PC-3 (cell line): ENCODE results near the gene TGM5. TPM values are rescaled to one million over a fixed set of nuclear protein-coding genes. Genes with fewer than 3 reads are reported as not detected.

Experiments used
- ATAC-seq: fragments of 200-7000 bp; cut with Tn5 transposase; 2 replicates; pipeline ENCODE4 v1.9.1; 2020; ENCODE audit warnings: mild to moderate bottlenecking, moderate library complexity
- BruUV-seq: library from RNA; stranded (reverse); fragments of 400-500 nt; replicated peaks from 2 replicates; lab custom pipeline; 2021; lab: Mats Ljungman, UMichigan
- CTCF ChIA-PET: fragments of 300-600 bp; sonication (Branson Sonifier 250); formaldehyde crosslinking; loops from one replicate; lab custom pipeline; 2022; ENCODE audit warnings: antibody characterized with exemption; lab: Charles Lee
- POLR2A ChIA-PET: fragments of 300-600 bp; sonication (Branson Sonifier 250); formaldehyde crosslinking; loops from one replicate; lab custom pipeline; 2022; ENCODE audit warnings: antibody characterized with exemption; ENCODE audit not compliant: unreplicated experiment; lab: Charles Lee
- DNase-seq: peaks from one replicate; pipeline ENCODE4 v3.0.0-alpha.2; 2015
- H2AFZ ChIP-seq: fragments of 300-600 bp; sonication (generic); 2 replicates; pipeline ENCODE4 v1.6.0; 2016; ENCODE audit warnings: antibody characterized with exemption, low read length
- H3F3A ChIP-seq: fragments of 300-600 bp; sonication (generic); one replicate; pipeline ENCODE4 v1.6.0; 2017; ENCODE audit warnings: antibody characterized with exemption, low read length, control low read depth, mild to moderate bottlenecking; ENCODE audit not compliant: unreplicated experiment
- H3K27ac ChIP-seq: fragments of 300-600 bp; sonication (generic); 2 replicates; pipeline ENCODE4 v1.5.1; 2016; ENCODE audit warnings: mild to moderate bottlenecking, low read length
- H3K27me3 ChIP-seq: fragments of 300-600 bp; sonication (generic); 2 replicates; pipeline ENCODE4 v1.6.1; 2016; ENCODE audit warnings: low read length, mixed read lengths
- H3K36me3 ChIP-seq: fragments of 300-600 bp; sonication (generic); 2 replicates; pipeline ENCODE4 v1.6.1; 2016; ENCODE audit warnings: low read depth, mixed run types, low read length, mixed read lengths
- H3K4me1 ChIP-seq: fragments of 300-600 bp; sonication (generic); 2 replicates; pipeline ENCODE4 v1.5.1; 2016; ENCODE audit warnings: low read length; ENCODE audit not compliant: insufficient read depth
- H3K4me2 ChIP-seq: fragments of 300-600 bp; sonication (generic); 2 replicates; pipeline ENCODE4 v1.6.0; 2016; ENCODE audit warnings: low read length
- H3K4me3 ChIP-seq: fragments of 300-600 bp; sonication (generic); 2 replicates; pipeline ENCODE4 v1.5.1; 2016; ENCODE audit warnings: mild to moderate bottlenecking, low read length, mixed read lengths
- H3K79me2 ChIP-seq: fragments of 300-600 bp; sonication (generic); 2 replicates; pipeline ENCODE4 v1.6.1; 2017; ENCODE audit warnings: low read length, mixed read lengths
- H3K9ac ChIP-seq: fragments of 300-600 bp; sonication (generic); 2 replicates; pipeline ENCODE4 v1.6.0; 2016; ENCODE audit warnings: mild to moderate bottlenecking, low read length
- H3K9me2 ChIP-seq: fragments of 300-600 bp; sonication (generic); replicated peaks from 2 replicates; pipeline ENCODE4 v1.6.1; 2016; ENCODE audit warnings: mixed run types, low read length, mixed read lengths
- H3K9me3 ChIP-seq: fragments of 300-600 bp; sonication (generic); 2 replicates; pipeline ENCODE4 v1.6.1; 2016; ENCODE audit warnings: low read length, mixed read lengths
- H4K20me1 ChIP-seq: fragments of 300-600 bp; sonication (generic); 2 replicates; pipeline ENCODE4 v1.6.1; 2016; ENCODE audit warnings: low read length, mixed read lengths
- CTCF ChIP-seq: fragments of 300-600 bp; sonication (generic); conservative IDR thresholded peaks from 2 replicates; pipeline ENCODE4 v1.5.1; 2017; ENCODE audit warnings: antibody characterized with exemption, low read depth, mild to moderate bottlenecking, low read length
- EZH2 ChIP-seq: fragments of 300-600 bp; sonication (generic); IDR thresholded peaks from one replicate; pipeline ENCODE4 v1.6.1; 2017; ENCODE audit warnings: antibody characterized with exemption, mild to moderate bottlenecking, low read length; ENCODE audit not compliant: unreplicated experiment
- EZH2phosphoT487 ChIP-seq: fragments of 300-600 bp; sonication (generic); IDR thresholded peaks from 2 replicates; pipeline ENCODE4 v1.6.1; 2018; ENCODE audit warnings: mild to moderate bottlenecking, antibody characterized with exemption, low read length, borderline replicate concordance
- intact Hi-C: fragments of 100-400 bp; cut with micrococcal nuclease; formaldehyde crosslinking; loops from 2 replicates; pipeline ENCODE4 v1.9.0; 2023
- total RNA-seq: library from RNA; depleted of rRNA; stranded (reverse); fragments of >200 nt; gene quantifications from 2 replicates; pipeline ENCODE4 v1.2.3, GENCODE V29; 2014

The TGM5 gene
- total RNA-seq, 1 experiment from 2014 or later = not detected

GRCh38 chr15:43186003-43186353 lies 80.8 kb downstream of the TGM5 start:
- Histone ChIP-seq H3K9ac (peak overlapping the region; percentile 62), H3K27ac (no peak overlapping the region), H2AFZ (peak overlapping the region; percentile 85), H3K4me1 (peaks cover 24% of the 10 kb centered on the region), H3K79me2 (peaks cover 6% of the 10 kb centered on the region; the same call in 1 of the 2 replicates), H3K36me3 (no peaks in the 10 kb centered on the region; the same call in 1 of the 2 replicates), H3K9me2 (no peaks in the 10 kb centered on the region), H4K20me1 (no peaks in the 10 kb centered on the region), H3F3A (no peaks in the 10 kb centered on the region), H3K4me3 (peak overlapping the region; percentile 92), H3K9me3 (no peaks in the 10 kb centered on the region), H3K27me3 (no peaks in the 10 kb centered on the region), H3K4me2 (peak overlapping the region; percentile 96)
- TF ChIP-seq EZH2phosphoT487 (no peak), CTCF (0 out of 2 replicates have a peak, but pooled peaks have one; percentile 2), EZH2 (no peak)
- BruUV-seq = TSS peak; percentile 37
- POLR2A ChIA-PET = no interaction called here
- intact Hi-C loops = loop anchor here (2.0 to 10.0 kb wide), 3 partner anchors 51 to 481 kb away; partner anchors contain the start of gene UBR1
- DNase-seq (peak; percentile 28), ATAC-seq (peak; percentile 13)
- CTCF ChIA-PET = interaction anchor here (0.6 kb wide), 1 partner anchor 92 kb away, joined by 5 read pairs; no protein-coding TSS in a partner anchor

- no peaks in the 10 kb centered on the region for H3K27me3 ChIP-seq
- peak within 1 kb of the TSS; percentile 96 for H3K4me2 ChIP-seq
- no peaks in the 10 kb centered on the region for H3F3A ChIP-seq
- H3K4me3 ChIP-seq = peak within 1 kb of the TSS; percentile 92
- H3K9me3 ChIP-seq = no peaks in the 10 kb centered on the region
- ChIA-PET POLR2A (no interaction called here), CTCF (interaction anchor here (0.6 to 0.7 kb wide), 2 partner anchors 16 to 42 kb away, joined by 5 to 14 read pairs; no protein-coding TSS in a partner anchor)
- DNase-seq (peak; percentile 91), ATAC-seq (peak; percentile 93)
- peak within 1 kb of the TSS; percentile 41 for H3K27ac ChIP-seq
- H3K9ac ChIP-seq = peak within 1 kb of the TSS; percentile 62
- no peak for TF ChIP-seq EZH2
- peak; percentile 47 for TF ChIP-seq CTCF
- TF ChIP-seq EZH2phosphoT487 = no peak
- H2AFZ ChIP-seq = peak within 1 kb of the TSS; percentile 85
- H3K36me3 ChIP-seq = no peaks in the 10 kb centered on the region; the same call in 1 of the 2 replicates
- no peaks in the 10 kb centered on the region for H3K9me2 ChIP-seq
- intact Hi-C loops = loop anchor here (2.0 to 10.0 kb wide), 3 partner anchors 51 to 481 kb away; partner anchors contain the start of gene UBR1
- BruUV-seq = no TSS peak
- H3K4me1 ChIP-seq = peaks cover 24% of the 10 kb centered on the region
- H3K79me2 ChIP-seq = peaks cover 6% of the 10 kb centered on the region; the same call in 1 of the 2 replicates
- H4K20me1 ChIP-seq = no peaks in the 10 kb centered on the region
These were observed 81.3 kb downstream of the TGM5 start, which contains the start of gene CCNDBP1 for GRCh38 chr15:43185157-43186002. TSS of gene CCNDBP1 (plus strand) at chr15:43185403. CDS start at chr15:43185499, 96 bp downstream.
